Ascending aorta (tissue), 2 donors: Measurements from ENCODE around the gene CAPN15. TPM values are rescaled to one million over a fixed set of nuclear protein-coding genes. Genes with fewer than 3 reads are reported as not detected.

Source experiments
- DNase-seq, 2 donors: peaks; one replicate each; pipeline ENCODE4 v3.0.0-alpha.2; 2019; ENCODE audit warnings: low spot score in 2 of 2
- H3K27ac ChIP-seq, 2 donors: fragments of 200-600 bp; sonication (generic); one replicate each; pipeline ENCODE4 v1.5.1; 2016 to 2017; ENCODE audit warnings: mild to moderate bottlenecking in 1 of 2
- H3K27me3 ChIP-seq: fragments of 200-600 bp; sonication (generic); one replicate; pipeline ENCODE4 v1.5.1; 2017
- H3K36me3 ChIP-seq, 2 donors: fragments of 200-600 bp; sonication (generic); one replicate each; pipeline ENCODE4 v1.5.1; 2016
- H3K4me1 ChIP-seq, 2 donors: fragments of 200-600 bp; sonication (generic); one replicate each; pipeline ENCODE4 v1.5.1; 2016 to 2017; ENCODE audit warnings: mild to moderate bottlenecking in 1 of 2
- H3K4me3 ChIP-seq, 2 donors: fragments of 200-600 bp; sonication (generic); one replicate each; pipeline ENCODE4 v1.5.1; 2016 to 2017; ENCODE audit warnings: mild to moderate bottlenecking in 1 of 2
- H3K9me3 ChIP-seq, 2 donors: fragments of 200-600 bp; sonication (generic); one replicate each; pipeline ENCODE4 v1.5.1; 2016
- intact Hi-C: fragments of 100-400 bp; cut with DNase I; formaldehyde crosslinking; loops from one replicate; pipeline ENCODE4 v1.15.1; 2023
- total RNA-seq: library from RNA; depleted of rRNA; stranded (reverse); fragments of >200 nt; gene quantifications from one replicate; pipeline ENCODE4 v1.1.0, GENCODE V29; 2016
- TF ChIP-seq, protein P1 (sequence below), 3 experiments: fragments of 200-600 bp in 2 of 3; fragments of 450-650 bp in 1 of 3; sonication (generic) in 2 of 3; IDR thresholded peaks; one replicate each; pipeline ENCODE4 v1.5.1; 2016 to 2019; ENCODE audit warnings: antibody characterized with exemption in 3 of 3, mild to moderate bottlenecking in 1 of 3, moderate library complexity in 1 of 3

The CAPN15 gene
- total RNA-seq, 1 donor from 2014 or later: 249 TPM

DNA sequence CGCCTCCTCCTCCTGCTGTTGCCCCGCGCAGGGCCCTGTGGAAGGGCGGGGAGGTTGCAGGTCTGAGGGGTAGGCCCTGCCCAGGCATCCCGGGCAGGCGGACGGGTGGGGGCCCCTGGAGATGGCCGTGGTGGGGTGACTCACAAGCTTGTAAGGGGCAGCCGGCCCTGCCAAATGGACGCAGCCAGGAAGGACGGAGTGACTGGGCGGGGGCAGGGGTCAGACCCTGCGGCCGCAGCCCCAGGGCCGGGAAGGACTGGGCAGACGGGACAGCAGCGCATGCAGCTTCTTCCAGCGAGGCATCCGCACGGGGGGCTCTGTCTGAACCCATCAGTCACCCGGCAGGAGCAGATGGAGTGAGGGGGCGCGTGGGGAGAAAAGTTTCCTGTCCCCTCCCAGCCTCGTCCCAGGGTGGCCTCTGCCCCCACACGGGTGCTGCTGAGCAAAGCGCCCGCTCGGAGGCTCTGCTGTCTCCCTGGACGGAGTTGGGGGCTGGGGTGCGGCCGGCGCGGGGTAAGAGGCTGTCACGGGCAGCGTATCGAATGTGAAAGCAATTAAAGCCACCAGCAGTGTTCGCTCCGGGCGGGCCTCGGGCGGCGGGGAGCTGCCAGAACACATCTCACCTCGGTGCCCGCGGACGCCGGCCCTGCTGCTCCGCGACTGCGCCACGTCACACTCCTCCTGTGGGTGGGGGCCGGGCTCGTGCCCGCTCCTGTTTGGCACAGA is 27.3 kb downstream of the CAPN15 start:
- TF ChIP-seq, protein P1, sequence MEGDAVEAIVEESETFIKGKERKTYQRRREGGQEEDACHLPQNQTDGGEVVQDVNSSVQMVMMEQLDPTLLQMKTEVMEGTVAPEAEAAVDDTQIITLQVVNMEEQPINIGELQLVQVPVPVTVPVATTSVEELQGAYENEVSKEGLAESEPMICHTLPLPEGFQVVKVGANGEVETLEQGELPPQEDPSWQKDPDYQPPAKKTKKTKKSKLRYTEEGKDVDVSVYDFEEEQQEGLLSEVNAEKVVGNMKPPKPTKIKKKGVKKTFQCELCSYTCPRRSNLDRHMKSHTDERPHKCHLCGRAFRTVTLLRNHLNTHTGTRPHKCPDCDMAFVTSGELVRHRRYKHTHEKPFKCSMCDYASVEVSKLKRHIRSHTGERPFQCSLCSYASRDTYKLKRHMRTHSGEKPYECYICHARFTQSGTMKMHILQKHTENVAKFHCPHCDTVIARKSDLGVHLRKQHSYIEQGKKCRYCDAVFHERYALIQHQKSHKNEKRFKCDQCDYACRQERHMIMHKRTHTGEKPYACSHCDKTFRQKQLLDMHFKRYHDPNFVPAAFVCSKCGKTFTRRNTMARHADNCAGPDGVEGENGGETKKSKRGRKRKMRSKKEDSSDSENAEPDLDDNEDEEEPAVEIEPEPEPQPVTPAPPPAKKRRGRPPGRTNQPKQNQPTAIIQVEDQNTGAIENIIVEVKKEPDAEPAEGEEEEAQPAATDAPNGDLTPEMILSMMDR (IDR thresholded peaks at IDR 0.05): no peak
- Histone ChIP-seq H3K27ac (no peak overlapping the region), H3K4me3 (no peak overlapping the region), H3K4me1 (peaks cover 0 to 2% of the 10 kb centered on the region in 2 donors), H3K36me3 (peaks cover 27 to 28% of the 10 kb centered on the region in 2 donors), H3K27me3 (peaks cover 7% of the 10 kb centered on the region), H3K9me3 (no peaks in the 10 kb centered on the region)
- DNase-seq: no peak
- intact Hi-C loops: no loop called here

DNA sequence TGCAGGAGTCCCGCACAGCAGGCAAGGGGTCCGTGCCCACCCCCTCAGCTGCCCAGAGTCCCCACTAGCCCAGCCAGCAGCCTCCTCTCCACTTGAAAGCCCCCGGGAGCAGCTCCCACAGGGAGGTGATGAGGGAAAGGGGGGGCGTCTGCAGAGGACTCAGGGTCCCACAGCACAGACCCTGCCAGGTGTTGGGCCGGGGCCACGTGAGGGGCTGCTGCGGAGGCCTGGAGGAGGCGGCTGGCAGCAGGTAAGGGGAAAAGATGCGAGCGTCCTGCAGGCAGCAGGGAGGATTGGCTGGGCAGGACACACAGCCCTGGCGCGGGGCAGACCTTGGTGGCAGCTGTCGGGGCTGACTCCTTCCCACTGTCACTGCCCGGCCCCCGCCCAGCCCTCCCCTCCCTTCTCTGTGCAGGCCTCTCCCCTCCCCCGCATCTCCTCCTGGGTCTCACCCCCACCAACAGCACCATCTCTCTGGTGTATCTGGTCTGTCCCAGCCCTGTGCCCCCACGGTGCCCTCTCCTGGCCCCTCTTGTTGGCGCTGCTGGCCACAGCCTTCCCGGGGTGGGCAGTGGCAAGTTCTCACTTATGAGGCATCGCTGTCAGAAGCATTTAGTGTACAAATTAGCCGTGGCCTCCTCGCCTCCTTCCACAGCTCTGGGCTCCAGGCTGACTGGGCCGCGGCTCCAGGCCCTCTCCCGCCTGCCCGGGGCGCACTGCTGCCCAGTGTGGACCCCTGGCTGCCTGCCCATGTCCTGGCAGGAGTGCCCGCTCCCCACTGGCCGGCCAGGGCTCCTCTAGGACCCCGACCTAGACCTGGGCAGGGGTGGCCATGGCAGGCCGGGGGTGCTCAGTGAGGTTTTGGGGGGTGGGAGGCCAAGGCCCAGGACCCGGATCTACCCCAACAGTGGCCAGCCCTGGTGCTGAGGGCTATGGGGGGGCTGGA is 28.3 kb downstream of the CAPN15 start:
- intact Hi-C loops: no loop called here
- H3K27me3 ChIP-seq: peaks cover 7% of the 10 kb centered on the region
- H3K36me3 ChIP-seq: peaks cover 21 to 25% of the 10 kb centered on the region in 2 donors
- peaks cover 0 to 2% of the 10 kb centered on the region in 2 donors for H3K4me1 ChIP-seq
- no peaks in the 10 kb centered on the region for H3K9me3 ChIP-seq
- no peak overlapping the region for H3K4me3 ChIP-seq
- no peak for DNase-seq
- no peak overlapping the region for H3K27ac ChIP-seq
- TF ChIP-seq, protein P1 (IDR thresholded peaks at IDR 0.05): no peak

DNA sequence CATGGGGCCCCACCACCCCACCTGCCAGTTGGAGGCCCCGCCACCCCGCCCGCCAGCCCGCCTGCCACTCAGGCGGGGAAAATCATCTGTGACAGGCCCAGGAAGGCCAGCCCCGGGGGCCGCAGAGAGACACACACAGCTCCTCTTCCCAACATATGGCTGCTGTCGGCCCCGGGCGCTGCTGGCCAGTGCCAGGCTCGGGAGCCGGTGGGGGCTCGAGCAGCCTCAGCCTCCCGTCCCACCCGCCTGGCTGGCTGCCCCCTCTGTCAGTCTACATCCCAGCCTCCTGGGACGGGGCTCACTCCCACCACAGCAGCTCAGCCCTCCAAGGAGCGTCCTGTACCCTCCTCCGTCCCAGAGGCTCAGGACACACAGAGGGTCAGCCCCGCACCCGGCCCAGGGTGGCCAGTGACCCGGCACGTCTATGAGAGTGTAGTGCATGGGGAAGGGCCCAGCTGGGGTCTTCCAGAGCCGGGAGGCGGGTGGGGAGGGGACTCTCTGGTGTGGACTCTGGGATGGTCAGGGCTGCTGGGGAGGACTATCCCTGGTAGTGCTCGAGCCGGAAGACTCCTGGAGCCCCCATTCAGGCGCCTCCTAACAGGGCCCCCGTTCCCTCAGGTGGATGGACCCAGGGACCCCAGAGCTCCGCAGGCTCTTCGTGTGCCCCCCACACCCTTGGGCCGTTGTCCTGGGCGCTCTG is 29.1 kb downstream of the CAPN15 start:
- Histone ChIP-seq H3K27ac (no peak overlapping the region), H3K9me3 (no peaks in the 10 kb centered on the region), H3K4me1 (peaks cover 0 to 2% of the 10 kb centered on the region in 2 donors), H3K4me3 (no peak overlapping the region), H3K27me3 (peaks cover 7% of the 10 kb centered on the region), H3K36me3 (peaks cover 17 to 20% of the 10 kb centered on the region in 2 donors)
- intact Hi-C loops: no loop called here
- TF ChIP-seq, protein P1 (IDR thresholded peaks at IDR 0.05): no peak
- DNase-seq: no peak

DNA sequence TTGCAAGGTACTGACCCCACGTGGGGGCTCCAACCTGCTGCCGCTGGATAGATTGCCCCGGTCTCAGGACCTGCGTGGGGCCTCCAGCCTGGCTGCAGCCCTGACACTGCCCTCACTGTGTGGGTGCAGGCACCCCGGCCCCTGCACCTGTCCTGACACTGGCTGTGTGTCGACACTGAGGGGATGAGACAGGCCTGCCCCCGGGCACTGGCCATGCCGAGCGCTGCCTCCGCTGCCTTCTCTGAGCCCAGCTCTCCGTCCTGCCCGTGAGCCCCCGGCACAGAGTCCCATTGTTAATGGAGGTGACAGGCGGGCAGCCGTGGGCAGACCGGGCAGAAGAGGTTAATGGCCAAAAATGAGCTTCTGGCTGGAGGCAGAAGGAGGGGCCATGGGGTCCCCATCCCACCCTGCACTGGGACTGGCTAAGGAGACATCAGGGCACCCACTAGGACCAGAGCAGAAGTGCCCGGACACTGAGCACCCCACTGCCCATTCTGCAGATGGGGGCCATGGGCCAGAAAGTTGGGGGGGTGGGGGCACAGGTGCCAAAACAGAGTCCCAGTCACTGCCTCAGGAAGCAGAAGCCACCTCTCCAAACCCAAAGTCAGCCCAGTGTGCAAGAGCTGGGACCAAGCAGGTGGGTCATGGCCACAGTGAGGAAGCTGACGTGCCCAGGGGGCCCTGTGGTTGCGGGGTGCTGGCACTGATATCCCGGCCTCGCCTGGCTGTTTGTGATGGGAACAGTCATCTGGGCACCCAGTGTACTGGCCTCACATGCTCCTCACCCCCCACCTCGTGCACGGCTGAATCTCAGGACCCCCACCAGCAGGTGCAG is 30.2 kb downstream of the CAPN15 start:
- Histone ChIP-seq H3K36me3 (peaks cover 6 to 9% of the 10 kb centered on the region in 2 donors), H3K27ac (no peak overlapping the region), H3K4me1 (peaks cover 0 to 2% of the 10 kb centered on the region in 2 donors), H3K9me3 (no peaks in the 10 kb centered on the region), H3K4me3 (no peak overlapping the region), H3K27me3 (peaks cover 7% of the 10 kb centered on the region)
- TF ChIP-seq, protein P1 (IDR thresholded peaks at IDR 0.05): no peak
- intact Hi-C loops: no loop called here
- no peak for DNase-seq
